ENCODE measurements around the gene UBN1.

DNA sequence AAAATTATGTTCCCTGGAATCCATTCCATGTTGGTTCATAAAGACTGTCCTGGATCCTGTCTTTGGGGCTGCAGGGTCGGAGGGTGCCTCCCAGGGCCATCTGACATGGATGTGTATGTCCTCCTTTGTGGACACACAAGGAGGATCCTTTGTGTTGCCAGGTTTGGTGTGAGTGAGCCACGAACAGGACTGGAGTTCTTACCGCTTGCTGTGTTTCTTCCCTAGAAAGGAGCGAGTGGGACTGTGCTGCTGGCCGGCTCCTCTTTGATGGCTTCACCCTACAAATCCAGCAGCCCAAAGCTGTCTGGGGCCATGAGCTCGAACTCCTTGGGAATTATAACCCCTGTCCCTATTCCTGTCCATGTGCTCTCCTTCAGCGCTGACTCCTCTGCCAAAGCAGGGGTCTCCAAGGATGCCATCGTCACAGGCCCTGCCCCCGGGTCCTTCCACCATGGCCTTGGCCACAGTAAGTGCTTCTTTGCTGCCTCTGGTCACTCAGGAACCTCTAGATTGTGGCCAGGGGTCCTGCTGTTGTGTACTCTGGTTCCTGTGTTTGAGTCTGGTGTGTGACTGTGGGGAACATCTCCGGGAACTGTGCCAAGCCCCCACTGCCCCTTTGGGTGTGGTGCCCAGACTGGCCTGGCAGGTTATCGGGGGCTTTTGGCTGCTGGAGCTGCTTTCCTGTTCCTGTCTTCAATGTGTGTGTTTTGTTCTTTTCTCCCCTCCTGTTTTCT, 29.5 kb downstream of the UBN1 start:
- TF ChIP-seq, protein P1, sequence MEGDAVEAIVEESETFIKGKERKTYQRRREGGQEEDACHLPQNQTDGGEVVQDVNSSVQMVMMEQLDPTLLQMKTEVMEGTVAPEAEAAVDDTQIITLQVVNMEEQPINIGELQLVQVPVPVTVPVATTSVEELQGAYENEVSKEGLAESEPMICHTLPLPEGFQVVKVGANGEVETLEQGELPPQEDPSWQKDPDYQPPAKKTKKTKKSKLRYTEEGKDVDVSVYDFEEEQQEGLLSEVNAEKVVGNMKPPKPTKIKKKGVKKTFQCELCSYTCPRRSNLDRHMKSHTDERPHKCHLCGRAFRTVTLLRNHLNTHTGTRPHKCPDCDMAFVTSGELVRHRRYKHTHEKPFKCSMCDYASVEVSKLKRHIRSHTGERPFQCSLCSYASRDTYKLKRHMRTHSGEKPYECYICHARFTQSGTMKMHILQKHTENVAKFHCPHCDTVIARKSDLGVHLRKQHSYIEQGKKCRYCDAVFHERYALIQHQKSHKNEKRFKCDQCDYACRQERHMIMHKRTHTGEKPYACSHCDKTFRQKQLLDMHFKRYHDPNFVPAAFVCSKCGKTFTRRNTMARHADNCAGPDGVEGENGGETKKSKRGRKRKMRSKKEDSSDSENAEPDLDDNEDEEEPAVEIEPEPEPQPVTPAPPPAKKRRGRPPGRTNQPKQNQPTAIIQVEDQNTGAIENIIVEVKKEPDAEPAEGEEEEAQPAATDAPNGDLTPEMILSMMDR (IDR thresholded peaks at IDR 0.05): no peak
- TF ChIP-seq POLR2AphosphoS5 (IDR thresholded peaks at IDR 0.05): no peak
